HG03558 (cell line): ENCODE data around the gene MCOLN2.
"Not testable (repeated sequence)": the region's sequence is repeated elsewhere in the genome, so short reads cannot be mapped to it uniquely, and the experiment has no call there.

Experiments
- ATAC-seq: cut with Tn5 transposase; IDR thresholded peaks from one replicate; pipeline ENCODE4 v1.9.1; 2021; ENCODE audit warnings: moderate number of reproducible peaks; ENCODE audit not compliant: unreplicated experiment; ENCODE audit errors: extremely low read depth

MCOLN2 gene

DNA sequence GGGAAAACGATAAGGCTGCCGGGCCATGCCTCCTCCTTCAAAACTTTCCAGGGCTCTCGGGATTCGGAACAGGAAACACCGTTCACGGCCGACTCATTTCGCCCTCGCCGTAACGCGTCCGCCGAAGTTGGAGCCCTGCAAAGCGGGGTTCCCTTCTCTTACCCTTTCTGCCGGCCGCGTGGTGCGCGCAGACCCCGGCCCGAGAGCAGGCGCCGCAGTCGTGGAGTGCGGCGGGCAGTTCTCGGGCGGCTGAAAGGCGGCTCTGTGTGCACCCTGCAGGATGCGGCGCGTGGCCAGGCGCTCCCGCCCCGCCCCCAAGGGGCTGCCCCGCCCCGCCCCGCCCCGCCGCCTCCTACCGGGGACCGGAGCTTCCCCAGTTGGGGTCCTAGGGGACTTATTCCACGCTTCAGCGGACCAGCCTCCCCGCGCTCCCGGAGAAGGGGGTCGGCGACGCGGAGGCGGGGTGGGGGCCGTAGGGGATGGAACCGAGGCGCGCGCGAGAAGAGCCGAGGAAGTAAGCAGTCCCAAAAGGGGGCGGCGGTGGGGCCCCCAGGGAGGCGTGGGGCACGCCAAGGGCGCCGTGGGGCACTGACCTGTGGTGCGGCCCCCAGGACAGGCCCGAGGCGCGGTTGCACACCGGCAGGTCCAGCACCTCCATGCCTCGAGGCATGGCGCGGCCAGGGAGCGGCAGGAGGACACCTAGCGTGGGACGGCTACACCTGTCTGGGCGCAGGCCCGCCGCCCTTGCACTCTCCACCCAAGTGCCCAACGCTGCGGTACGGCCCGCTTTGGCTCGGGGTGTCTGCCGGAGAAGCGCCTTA, at the start of gene MCOLN2:
TSS of gene MCOLN2 (minus strand) at position 268 of the 821 bp plus-strand sequence. CDS start at position 27, 241 bp downstream.
- peak; percentile 16 for ATAC-seq

DNA sequence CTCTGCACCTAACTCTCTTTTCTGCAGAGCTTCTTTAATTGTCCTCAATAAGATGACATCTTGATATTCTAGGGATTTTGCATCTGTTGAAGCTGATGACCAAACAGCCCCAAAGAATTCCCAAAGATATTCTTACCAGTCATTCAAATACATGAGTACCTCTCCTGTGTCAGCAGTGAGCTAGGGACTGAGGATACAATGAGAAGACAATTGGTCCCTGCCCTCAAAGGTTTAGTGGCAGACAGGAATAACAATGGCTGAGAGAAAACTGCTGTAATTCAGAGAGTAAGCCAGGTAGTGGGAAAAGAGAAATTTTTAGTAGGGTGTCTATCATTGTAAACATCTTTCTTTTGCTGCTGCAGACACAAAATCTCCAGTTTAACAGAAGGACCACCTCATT, 45.5 kb upstream of the MCOLN2 start:
- no peak for ATAC-seq

DNA sequence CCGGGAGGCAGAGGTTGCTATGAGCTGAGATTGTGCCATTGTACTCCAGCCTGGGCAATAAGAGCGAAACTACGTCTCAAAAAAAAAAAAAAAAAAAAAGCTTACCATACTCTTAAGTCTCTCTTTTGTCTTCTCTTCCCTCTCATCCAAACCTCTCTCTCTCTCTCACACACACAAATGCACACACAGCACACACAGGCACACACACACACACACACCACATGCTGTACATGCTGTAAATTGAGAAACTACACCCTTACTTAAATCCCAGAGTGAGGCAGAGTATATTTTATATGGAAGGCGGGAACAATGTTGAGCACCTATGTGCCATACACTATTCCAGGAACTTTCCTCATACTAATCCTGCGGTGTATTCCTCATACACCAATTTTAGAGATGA, 44.9 kb upstream of the MCOLN2 start:
- ATAC-seq = no peak

DNA sequence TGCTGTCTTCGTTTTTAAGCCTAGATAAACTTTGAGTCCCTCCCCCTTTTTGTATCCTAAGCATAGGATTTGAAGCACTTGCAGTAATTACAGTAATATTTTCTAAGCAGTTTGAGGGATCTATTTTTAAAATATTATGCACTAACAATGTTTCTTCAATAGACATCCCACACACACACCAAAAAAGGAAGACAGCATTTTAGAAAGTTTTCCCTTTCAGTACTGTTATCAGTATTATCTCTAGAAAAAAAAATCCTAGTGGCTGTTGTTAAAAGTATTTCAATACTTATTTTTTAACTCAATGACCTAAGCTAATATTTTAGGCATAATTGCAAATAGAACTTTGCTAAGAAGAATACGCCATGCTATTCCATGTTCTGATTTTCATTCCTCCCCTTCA, 36.3 kb upstream of the MCOLN2 start:
- no peak for ATAC-seq

DNA sequence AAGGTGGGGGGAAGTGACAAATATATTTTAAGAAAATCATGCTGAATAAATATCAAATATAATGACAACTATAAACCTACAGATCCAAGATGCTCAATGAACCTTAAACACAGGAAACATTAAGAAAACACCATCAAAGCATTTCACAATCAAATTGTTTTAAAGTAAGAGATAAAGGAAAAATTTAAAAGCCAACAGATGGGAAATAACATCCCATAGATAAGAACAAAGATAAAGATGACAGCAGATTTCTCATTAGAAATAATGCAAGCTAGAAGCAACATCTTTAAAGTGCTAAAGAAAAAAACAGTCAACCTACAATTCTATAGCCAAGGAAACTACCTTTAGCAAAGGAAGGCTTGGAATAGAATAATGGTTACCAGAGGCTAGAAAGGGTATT, 33.6 kb upstream of the MCOLN2 start:
- no peak for ATAC-seq

DNA sequence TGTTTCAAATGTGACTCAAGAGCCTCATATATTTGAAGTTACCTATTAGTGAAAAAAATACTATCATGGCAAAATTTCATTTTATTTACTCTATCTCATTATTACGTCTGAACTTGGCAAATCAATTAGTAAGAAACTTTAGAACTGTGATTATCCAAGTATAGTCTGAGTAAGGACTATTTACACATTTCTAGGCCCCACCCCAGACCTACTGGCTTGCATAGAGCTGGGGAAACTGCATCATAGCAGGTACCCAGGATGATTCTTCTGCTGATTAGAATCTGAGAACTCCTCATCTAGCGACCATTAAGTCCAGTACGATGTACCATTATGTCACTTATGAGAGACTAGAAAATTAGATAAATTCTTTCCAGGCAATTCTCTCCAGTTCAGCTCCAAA, 31.2 kb upstream of the MCOLN2 start:
- ATAC-seq = no peak

DNA sequence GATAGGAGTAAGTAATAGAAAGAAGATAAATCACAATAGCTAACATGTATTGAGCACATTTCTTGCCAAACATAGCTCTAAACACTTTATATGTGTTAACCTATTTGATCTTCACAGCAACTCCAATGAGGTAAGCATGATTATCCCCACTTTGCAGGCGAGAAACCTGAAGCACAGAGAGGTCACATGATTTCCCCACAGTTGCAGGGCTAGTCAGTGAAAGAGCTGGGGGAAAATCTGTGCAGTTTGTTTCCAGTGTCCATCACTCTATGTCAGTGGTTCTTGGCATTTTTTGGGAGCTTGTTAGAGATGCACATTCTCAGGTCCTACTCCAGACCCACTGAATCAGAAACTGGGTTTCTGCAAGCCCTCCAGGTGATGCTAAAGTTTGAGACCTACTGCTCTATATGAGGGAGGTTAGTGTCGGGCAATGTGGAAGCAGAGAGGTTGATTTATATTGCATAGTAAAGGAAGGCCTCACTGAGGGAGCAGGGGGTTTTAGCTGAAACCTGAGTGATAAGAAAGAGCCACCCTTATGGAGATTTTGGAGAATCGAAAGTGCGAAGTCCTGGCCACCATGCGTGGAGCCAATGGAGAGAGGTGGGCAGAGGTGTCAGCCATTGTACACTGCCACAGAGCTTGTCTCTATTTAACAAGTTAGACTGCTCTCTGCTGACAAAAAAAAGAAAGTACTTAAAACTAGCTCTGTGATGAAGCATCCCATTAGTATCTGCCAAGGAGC, 30.5 kb upstream of the MCOLN2 start:
- ATAC-seq = peak; percentile 81

DNA sequence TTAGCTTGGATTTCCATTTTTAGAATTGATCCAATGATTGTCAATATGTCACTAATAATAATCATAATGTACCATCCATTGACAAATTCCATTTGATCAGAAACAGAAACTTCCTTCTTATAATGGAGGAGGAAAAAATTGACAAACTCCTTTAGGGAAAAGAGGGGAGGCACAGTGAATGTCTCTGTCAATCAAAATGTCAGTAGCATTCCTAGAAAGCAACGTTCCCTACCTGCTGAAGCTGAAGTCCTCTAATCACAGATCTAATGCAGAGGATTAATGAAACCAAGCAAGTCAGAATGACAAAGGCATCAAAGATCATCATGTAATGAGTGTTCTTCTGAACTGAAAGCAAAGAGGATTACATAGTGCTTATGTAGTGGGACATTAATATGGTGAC, 29.0 kb upstream of the MCOLN2 start:
- no peak for ATAC-seq

DNA sequence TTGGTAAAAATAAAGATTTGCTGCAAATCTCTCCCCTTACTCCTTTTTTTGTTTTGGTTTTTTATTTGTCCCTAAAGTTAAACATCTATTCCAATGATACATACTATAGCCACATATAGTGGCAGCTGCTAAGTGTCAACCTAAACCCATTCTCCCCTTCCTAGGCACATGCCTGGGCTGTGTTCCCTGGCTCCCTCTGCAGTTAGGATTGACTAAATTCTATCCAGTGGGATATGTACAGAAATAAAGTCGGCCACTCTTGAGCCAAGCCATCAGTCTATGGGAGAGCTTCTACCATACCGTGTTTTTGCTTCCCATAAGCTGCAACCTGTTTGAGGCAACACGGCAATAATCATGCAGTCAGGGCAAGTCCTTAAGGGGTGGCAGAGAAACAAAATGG, 27.8 kb upstream of the MCOLN2 start:
- no peak for ATAC-seq

DNA sequence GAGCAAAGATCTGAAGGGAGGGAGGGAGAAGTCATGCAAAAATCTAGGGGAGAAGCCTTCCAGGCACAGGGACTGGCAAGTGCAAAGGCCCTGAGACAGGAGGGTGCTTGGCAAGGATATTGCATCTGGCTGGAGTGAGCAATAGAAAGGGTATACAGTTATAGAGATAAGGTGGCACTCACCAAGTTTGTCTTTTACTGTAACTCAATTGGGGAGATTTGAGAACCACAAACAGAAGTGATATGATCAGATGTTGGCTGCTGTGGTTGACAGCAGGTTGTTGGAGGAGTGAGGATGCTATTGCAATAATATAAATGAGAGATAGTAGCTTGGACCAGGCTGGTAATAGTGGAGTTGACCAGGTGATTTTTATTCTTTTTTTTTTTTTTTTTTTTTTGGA, 25.8 kb upstream of the MCOLN2 start:
- ATAC-seq = no peak

DNA sequence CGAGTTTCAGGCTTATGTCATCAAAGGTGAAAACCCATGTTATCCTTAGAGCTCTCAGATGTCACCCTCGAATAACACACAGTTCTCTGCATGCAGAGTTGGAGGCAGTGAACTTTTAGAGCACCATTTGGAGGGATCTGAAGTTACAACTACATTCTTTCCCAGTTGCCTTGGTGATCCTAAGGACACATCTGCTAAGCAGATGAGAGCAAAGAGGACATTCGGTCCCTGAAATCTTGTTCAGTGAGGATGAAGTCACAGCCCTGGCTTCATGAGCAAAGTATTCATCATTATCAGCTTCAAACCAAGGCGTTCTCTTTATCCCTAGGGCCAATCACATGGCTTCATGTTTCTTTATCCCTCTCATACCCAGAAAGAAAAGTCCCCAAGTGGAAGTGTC, 23.1 kb upstream of the MCOLN2 start:
- no peak for ATAC-seq

DNA sequence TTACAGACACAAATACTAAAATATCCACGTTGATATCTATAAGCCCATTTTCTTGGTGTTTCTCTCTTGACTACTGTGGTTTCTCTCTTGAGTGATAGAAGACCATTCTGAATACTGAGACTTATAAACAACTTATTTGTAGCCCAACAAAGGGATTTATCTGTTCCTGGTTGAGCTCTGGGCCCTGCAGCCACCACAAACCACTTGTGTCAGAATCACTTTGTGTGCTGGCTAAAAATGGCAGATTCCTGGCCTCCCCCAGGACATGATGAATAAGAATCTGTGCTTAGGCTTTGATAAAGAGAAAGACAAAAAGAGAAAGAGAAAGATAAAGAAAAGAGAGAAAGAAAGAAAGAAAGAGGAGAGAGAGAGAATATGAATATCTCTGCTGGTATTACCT, 18.9 kb upstream of the MCOLN2 start:
- no peak for ATAC-seq

DNA sequence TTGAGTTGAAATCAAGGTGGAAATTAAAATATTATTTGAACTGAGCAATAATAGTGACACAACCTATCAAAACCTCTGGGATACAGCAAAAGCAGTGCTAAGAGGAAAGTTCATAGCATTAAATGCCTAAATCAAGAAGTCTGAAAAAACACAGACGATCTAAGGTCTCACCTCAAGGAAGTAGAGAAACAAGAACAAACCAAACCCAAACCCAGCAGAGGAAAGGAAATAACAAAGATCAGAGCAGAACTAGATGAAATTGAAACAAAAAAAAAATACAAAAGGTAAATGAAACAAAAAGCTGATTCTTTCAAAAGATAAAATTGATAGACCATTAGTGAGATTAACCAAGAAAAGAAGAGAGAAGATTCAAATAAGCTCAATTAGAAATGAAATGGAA, 8.7 kb upstream of the MCOLN2 start:
- not testable (repeated sequence) for ATAC-seq

DNA sequence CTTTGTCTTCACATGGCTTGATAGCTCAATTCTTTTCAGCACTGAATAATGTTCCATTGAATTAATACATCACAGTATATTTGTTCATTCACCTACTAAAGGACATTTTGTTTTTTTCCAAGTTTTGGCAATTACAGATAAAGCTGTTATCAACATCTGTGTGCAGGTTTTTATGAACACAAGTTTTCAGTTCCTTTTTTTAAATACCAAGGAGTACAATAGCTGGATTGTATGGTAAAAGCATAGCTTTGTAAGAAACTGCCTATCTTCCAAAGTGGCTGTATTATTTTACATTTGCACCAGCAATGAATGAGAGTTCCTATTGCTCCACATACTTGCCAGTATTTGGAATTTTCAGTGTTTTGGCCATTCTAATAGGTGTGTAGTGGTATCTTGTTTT, 4.8 kb upstream of the MCOLN2 start:
- ATAC-seq = no peak

DNA sequence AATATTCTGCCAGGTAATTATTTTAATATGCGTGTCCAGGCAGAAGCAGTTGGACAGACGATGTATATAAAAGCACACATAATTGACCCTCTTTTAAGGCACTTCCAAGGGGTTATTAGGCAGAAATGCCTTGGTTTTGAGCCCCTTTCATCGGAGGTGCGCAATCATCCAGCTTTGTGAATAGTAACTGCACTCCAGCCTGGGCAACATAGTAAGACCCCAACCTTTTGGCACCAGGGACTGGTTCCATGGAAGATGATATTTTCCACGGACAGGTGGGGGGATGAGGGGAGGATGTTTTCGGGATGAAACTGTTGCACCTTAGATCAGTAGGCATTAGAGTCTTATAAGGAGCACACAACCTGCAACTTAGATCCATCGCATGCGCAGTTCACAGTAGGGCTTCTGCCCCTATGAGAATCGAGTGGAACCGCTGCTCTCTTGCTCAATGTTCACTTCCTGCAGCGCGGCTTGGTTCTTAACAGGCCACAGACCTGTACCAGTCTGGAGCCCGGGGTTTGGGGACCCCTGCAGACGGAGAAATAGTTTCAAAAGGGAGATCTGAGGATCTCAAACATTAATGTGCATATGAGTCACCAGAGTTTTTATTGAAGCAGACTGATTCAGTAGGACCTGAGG, 1.8 kb upstream of the MCOLN2 start:
- ATAC-seq = no peak

DNA sequence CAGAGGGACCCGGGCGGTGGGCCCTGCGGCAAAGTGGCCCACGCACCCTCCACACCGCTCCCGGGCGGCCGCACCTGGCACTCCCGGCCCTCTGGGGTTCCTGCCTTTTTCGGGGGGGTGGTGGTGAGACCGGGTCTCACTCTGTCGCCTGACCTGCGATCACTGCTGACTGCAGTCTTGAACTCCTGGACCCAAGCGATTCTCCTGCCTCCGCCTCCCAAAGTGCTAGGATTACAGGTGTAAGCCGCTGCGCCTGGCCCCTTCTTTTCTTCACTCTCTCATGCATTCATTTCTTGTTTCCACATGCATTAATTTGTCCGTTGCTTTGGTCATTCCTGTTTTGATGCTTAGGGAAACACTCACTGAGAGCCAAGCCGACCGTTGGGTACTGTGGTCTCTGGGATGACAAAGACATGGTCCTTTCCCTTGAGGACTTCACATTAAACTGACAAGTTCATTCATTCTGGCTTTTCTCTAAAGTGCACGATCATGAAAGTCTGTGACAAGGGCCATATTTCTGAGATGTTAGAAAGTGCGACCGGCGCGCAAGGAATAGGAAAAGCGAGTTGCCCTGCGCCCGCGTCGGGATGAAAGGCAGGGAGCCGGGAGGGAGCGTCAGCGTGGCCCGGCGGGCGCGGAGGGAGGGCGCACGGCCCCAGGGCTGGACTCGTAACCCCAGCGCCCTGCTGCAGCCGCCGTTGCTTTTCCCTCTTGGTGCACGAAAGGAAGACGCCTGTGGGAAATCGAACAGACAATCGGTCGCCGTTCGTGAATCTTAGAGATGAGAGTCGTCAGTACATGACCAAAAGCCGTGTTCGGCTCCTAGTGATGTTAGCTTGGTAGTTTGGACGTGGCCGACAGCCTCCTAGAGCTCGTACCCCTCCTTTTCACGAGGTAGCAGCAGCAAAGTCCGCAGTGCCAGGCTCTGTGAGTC, 1.0 kb upstream of the MCOLN2 start:
- ATAC-seq = no peak

DNA sequence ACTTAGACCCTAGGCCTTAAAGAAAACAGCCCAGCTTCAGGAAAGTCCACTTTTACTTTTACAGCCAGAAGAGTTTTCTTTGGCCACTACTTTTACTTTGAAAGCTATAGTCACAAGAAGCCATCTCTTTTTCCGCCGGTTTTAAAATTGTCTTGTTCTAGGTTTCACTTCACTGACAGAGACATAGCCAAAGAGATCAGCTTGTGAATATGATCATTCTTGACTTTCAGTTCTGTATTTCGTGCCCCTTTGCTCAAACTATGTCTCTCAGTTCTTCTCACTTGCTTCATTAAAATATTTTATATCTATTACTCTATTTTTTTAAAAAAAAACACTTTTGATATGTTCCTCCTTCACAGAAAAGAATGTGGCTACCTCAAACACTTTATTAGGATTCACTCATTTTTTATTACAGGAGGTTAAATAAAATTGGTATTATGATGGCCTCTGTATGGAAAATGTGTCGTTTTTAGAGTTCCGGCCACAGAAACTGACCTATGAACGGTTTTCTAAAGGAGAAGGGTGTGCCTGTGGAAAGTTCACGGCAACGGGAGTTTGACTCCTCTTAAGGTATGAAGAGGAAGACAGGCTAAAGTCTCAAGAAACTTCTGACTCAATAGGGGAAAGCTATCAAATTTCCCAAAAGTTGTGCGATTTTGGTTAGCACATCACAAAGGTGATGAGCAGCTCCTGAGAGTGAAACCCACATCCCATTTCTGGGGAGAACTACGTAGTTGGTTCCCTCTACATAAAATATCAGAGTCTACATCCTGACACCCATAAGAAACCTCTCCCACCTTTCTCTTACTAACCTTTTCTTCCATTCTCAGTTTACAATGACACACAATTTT, 1.2 kb downstream of the MCOLN2 start:
- ATAC-seq = peak; percentile 35

DNA sequence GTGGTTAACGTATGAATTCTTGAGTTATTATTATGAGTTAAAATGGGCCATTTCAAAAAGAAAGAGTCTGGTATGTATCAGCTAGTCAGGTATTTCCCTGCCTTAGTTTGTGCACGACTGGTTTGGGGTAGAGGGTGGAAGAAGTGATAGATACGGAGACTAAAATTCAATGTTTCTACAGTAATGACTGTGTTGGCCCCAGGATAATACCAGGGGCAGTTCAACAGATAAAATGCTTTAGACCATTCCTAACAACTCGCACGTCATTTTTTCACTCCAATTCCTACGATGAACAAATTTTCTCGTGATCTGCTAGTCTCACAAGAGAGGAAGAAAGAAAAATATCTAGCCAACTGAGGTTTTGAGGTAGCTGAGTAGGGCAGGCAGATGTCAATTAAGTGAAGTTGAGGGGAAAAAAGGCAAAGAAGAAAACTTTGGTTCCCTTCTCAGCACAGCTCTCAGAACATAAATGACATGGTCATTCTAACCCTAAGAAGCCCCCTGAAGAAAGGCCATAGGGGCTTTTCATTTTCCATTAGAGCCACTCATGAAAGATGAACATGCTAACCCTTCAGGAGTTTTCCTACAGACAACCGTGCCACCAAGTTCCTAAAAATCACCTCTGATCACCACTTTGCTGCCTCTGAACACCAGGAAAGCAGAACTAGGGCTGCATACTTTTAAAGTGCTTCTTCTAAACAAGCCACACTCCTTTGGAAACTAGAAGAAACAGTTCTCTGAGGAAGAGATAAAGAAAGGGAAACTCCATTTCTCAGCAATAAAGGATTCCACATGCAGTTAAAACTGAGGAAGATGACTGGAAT, 5.6 kb downstream of the MCOLN2 start:
- ATAC-seq = peak; percentile 20
